Stimulated activated CD4-positive, alpha-beta T cell treated with anti-CD3 and anti-CD28 coated beads, Interleukin-4, amount 100 ng/mL, for 1 hour (primary cell): ENCODE results near the gene CCNG2.
A peak's percentile ranks its signal among the peaks of the same experiment; 100 is the strongest.

Experiments
- DNase-seq: peaks from one replicate; pipeline ENCODE4 v3.0.0-alpha.2; 2020

The CCNG2 gene

GRCh38 chr4:77147079-77147782 is 9.8 kb upstream of the CCNG2 start:
- DNase-seq = no peak

GRCh38 chr4:77148078-77148477 is 8.9 kb upstream of the CCNG2 start:
- no peak for DNase-seq

- no peak for DNase-seq
Measured at GRCh38 chr4:77149789-77150188, 7.2 kb upstream of the CCNG2 start.

DNA sequence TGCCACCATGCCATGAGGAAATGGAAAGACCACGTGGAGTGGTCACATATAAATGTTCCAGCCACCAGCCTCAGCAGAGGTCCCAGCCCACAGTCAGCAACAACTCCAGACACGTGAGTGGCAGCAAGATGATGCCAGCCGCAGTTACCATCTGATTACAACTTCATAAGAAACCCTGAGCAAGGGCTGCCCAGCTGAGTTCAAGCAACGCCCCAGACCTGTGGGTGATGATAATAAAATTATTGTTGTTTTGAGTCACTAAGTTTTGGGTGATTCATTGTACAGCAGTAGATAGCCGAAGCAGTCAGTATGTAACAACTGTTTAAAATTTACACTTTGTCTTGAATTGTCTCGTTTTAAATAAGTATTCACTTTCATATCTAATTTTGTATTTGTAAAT is 5.8 kb upstream of the CCNG2 start:
- no peak for DNase-seq

DNA sequence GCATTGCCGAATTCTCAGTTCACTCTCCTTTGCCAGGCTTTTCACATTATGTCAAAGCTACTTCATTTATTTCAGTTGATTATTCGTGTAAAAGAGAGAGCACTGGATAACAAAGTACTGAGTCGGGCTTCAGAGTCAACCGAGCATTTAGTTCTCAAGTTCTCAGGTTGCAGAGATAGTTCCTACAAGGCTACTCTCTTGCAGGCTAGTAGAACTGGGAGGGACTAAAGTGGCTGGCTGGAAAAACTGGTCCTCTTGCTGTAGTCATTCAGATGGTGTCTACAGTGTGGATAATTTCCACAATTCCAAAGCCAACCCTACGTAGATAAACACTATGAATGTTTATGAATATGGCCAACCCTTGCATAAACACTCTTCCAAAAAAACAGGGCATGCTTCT is 4.6 kb upstream of the CCNG2 start:
- no peak for DNase-seq

GRCh38 chr4:77153006-77153405 is 4.0 kb upstream of the CCNG2 start:
- no peak for DNase-seq

GRCh38 chr4:77154065-77154464 is 2.9 kb upstream of the CCNG2 start:
- DNase-seq = no peak

- DNase-seq = no peak
Measured at GRCh38 chr4:77154761-77155499, 2.1 kb upstream of the CCNG2 start.

DNA sequence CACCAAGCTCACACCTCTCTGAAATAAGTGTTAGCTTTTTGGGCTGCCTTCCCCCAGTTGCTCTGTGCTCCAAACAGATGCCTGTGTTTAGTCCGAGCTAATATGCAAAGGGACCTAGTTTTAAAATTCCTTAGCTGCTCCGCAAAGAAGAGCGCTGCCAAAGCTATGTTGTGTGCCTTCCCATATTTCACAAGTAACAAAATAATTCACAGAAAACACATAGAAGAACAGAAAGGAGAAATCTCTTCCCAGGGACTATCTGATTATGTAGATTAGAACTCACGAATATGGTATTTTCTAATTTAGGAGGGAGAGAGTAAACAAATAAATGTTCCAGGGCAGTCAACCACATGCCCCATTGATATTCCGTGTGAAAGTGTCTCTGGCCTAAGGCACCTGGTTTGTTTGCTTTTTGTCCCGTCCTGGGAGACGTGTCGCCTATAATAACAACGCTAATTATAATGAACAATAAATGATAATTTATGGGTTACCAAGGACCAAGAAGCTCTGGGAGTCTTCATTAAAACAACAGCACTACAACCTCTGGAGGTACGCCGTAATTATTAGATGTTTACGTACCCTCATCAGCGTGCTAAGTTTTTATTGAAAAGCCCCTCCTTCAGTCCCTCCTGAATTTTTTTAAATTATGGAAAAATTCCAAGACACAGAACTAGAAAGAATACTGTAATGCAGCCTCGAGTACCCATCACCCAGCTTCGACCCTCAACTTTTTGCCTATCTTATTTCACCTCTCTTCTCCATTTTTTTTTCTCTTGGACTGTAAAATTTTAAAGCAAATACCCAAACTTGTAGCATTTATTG is 1.2 kb upstream of the CCNG2 start:
- DNase-seq = no peak

- DNase-seq = peak; percentile 86
Measured at GRCh38 chr4:77156533-77156911, 485 bp upstream of the CCNG2 start.

DNA sequence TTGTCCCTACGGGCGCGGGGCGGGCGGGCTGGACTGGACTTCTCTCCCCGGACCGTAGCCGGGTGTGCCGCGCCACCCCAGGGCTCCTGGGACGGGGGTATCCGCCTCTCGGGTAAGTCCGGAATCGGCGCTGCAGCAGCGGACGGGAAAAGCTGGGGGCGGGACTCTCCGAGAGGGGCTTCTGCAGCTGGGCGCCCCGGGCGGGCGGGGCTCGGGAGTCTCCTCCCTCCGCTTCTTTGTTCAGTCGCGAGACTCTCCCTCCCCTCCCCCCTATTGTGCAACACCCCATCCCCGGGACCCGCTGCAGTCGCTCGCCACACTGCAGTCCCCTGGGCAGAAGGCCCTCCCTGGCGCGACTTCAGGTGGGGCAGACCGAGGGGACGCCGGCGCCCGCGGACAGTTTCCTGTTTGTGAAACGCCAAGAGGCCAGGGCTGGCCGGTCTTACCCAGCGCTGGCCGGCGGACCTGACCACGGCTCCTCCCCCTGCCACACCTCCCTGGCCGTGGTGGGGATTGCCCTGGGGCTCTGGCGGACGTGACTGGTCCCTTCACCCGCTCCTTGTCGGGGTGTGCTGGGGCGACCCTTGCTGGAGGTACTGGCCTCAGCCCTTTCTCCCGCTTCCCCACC is 966 bp downstream of the CCNG2 start:
- DNase-seq = peak; percentile 64

DNA sequence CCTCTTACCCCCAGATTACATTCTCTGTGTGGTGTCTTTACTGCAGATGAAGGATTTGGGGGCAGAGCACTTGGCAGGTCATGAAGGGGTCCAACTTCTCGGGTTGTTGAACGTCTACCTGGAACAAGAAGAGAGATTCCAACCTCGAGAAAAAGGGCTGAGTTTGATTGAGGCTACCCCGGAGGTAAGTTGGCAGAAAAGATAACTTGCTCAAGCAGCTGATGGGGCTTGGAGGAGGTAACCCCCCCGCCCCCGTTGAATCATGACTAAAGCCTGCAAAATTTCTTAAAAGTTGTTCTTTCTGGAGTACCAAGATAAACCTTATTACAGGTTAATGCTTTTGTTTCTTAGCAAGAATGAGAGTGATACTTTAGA is 1.5 kb downstream of the CCNG2 start:
- DNase-seq = peak; percentile 13

DNA sequence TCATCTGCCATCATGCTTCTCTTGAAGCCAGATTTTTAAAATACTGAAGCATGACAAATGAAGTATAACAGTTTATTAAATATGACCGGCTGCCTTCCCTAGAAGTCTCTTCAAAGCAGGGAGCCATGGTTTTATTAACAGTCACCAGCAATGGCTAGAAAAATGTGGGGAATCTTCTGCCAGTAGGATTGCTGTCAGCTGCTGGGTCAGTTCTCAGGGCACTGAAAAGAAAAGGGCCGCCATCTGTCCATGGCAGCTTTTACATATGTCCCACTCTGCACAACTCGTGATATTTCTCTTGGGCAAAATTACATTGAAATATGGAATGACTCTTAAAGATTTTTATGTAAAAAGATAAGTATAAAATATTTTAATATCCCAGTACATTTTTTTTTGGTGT is 2.8 kb downstream of the CCNG2 start:
- DNase-seq = no peak

GRCh38 chr4:77163641-77164040 is 6.6 kb downstream of the CCNG2 start:
- no peak for DNase-seq

DNA sequence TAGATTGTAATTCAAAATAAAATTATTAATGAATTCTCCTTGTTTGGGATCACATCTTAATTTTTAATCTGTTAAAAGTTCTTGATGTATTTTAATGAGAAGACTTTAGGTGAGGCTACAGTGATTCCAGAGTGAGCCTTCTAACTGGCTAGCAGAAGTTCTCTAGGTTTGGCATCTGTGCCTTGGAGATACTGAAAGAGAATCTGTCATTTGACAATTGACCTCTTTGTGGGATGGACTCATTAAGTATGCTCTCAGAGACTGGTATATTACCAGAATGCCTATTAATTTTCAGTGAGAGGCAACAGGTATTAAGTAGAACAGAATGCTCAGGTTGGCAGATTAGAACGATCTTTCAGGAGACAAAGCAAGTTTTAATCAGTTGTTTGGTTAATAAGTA is 10.2 kb downstream of the CCNG2 start:
- DNase-seq = no peak

DNA sequence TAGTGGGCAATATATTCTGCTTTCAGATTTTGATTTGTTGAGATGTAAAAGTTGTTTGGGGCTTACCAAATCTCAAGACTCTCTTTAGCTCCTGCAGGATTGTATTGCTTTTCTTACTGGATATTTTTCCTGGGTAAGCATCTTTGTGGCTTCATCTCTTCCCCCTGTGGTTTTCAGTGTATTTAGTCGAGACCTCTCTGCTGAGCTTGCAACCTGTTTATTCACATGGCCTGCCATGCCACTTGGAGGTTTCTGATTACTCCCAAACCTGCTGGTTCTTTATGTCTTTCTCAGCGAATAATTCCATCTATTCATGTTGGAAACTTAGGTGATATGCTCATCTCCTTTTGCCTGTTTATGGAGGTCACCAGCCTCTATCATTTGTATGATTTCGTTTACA is 10.9 kb downstream of the CCNG2 start:
- DNase-seq = no peak

DNA sequence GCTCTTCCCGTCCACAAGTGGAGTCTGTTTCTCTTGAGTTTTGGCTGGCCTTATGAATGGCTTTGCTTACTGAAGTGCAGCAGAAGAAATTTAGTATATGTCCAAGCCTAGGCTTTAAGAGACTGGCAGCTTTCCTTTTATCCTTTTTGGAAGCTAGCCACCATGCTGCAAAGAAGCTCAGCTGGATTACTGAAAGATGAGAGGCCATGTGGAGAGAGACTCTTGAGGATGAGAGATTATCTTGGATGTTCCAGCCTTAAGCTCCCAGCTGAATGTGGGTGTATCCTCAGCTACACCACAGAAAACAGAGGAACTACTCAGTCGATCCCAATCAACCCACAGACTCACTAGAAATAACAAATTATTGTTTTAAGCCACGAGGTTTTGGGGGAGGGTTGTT is 12.5 kb downstream of the CCNG2 start:
- DNase-seq = no peak

- no peak for DNase-seq
Measured at GRCh38 chr4:77170926-77171325, 13.9 kb downstream of the CCNG2 start.

DNA sequence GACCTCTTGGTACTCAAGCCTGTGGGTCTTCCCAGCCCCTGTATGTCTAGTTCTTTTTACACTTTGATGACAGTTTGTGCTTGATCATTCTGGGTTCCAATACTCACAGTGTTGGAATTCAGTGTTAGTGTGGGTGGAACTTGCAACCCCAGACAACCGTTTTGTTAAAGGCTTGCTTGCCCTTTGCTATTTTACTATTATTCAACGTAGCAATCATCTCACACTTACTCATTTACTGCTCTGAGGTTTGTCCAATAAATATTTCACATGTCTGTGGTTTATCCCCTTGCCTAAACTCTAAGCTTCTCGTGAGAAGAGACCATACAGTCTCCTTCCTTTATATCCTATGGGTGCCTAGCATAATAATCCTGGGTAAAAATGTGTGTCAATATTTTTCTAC is 15.3 kb downstream of the CCNG2 start:
- no peak for DNase-seq

DNA sequence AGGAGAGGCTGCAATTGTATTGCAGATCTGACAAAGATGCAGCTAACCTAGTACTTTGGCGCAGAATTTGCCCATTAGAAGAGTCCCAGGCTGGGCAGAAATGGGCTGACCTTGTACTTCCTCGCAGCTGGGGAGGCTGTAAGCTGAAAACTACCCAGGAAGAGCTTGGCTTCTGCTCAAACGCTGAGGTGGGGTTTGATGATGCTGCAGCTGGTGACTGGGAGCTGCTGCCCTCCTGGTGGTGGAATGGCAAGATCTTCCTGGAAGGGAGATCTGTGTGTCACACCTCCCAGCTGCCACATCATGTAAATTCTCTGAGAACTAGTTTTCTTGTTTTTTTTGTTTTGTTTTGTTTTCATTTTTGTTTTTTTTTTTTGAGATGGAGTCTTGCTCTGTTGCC is 17.4 kb downstream of the CCNG2 start:
- no peak for DNase-seq

- DNase-seq = no peak
Measured at GRCh38 chr4:77175201-77175611, 18.2 kb downstream of the CCNG2 start.

- DNase-seq = no peak
Measured at GRCh38 chr4:77176640-77177039, 19.6 kb downstream of the CCNG2 start.

- DNase-seq = no peak
Measured at GRCh38 chr4:77177199-77177598, 20.2 kb downstream of the CCNG2 start.

GRCh38 chr4:77178560-77178959 is 21.6 kb downstream of the CCNG2 start:
- no peak for DNase-seq
